GM23338 (cell line): ENCODE measurements around the gene ATPAF1.

Experiments
- CREB1 ChIP-seq: fragments of 250-450 bp; sonication (Bioruptor Pico); IDR thresholded peaks from 2 replicates; pipeline ENCODE4 v1.5.0; 2020; ENCODE audit warnings: low read depth, mild to moderate bottlenecking, moderate library complexity
- EZH2 ChIP-seq: fragments of 200-600 bp; sonication (generic); IDR thresholded peaks from one replicate; pipeline ENCODE4 v1.8.0; 2017; ENCODE audit warnings: antibody characterized with exemption, mild to moderate bottlenecking, low read depth; ENCODE audit not compliant: unreplicated experiment
- EZH2phosphoT487 ChIP-seq: fragments of 200-600 bp; sonication (generic); IDR thresholded peaks from one replicate; pipeline ENCODE4 v1.8.1; 2018; ENCODE audit warnings: antibody characterized with exemption; ENCODE audit not compliant: unreplicated experiment
- NANOG ChIP-seq: IDR thresholded peaks from 2 replicates; pipeline ENCODE4 v1.6.1; 2016; ENCODE audit warnings: antibody characterized with exemption, borderline replicate concordance
- POLR2AphosphoS5 ChIP-seq: IDR thresholded peaks from 2 replicates; pipeline ENCODE4 v1.6.1; 2016; ENCODE audit warnings: antibody characterized with exemption, low read depth
- STAT1 ChIP-seq: IDR thresholded peaks from one replicate; pipeline ENCODE4 v1.6.1; 2016; ENCODE audit warnings: antibody characterized with exemption; ENCODE audit not compliant: unreplicated experiment
- ZNF114 ChIP-seq: fragments of 250-450 bp; sonication (Bioruptor Pico); IDR thresholded peaks from 2 replicates; pipeline ENCODE4 v1.5.0; 2020; ENCODE audit warnings: mild to moderate bottlenecking, moderate library complexity
- ZNF331 ChIP-seq: fragments of 250-450 bp; sonication (Bioruptor Pico); IDR thresholded peaks from 2 replicates; pipeline ENCODE4 v1.5.0; 2020; ENCODE audit warnings: low read depth, mild to moderate bottlenecking, moderate library complexity
- TF ChIP-seq, protein P1 (sequence below): IDR thresholded peaks from one replicate; pipeline ENCODE4 v1.6.1; 2018; ENCODE audit warnings: antibody characterized with exemption; ENCODE audit not compliant: unreplicated experiment
- TF ChIP-seq, protein P2 (sequence below), 2 experiments: fragments of 200-600 bp in 1 of 2; sonication (generic) in 1 of 2; conservative IDR thresholded peaks; 2 replicates each; pipeline versions ENCODE4 v1.5.1 to v1.6.1; 2016 to 2017; ENCODE audit warnings: antibody characterized with exemption in 2 of 2, low read depth in 2 of 2, mild to moderate bottlenecking in 2 of 2, moderate library complexity in 1 of 2
- TF ChIP-seq, protein P3 (sequence below): fragments of 250-450 bp; sonication (Bioruptor Pico); IDR thresholded peaks from 2 replicates; pipeline ENCODE4 v1.5.0; 2020; ENCODE audit warnings: mild to moderate bottlenecking, moderate library complexity
- TF ChIP-seq, protein P4 (sequence below): IDR thresholded peaks from 2 replicates; pipeline ENCODE4 v1.6.1; 2016; ENCODE audit warnings: antibody characterized with exemption

DNA sequence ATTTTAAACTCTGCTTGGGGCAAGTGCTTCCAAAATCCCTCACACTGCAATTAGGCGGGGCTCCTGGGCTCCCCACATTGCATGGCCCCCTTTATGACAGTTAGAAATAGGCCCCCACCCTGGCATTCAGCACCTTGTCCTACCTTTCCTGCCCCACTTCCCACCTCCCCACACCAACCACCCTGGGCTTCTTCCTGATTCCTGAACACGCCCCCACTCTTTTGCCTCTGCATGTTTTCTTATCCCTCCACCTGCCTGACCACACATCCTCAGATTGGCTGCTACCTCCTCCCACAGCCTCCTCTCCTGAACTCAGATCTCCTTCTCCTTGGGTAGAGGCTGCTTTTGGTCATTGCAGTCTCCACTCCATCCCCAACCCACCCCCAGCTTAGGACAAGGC lies 53.1 kb downstream of the ATPAF1 start:
- TF ChIP-seq, protein P1, sequence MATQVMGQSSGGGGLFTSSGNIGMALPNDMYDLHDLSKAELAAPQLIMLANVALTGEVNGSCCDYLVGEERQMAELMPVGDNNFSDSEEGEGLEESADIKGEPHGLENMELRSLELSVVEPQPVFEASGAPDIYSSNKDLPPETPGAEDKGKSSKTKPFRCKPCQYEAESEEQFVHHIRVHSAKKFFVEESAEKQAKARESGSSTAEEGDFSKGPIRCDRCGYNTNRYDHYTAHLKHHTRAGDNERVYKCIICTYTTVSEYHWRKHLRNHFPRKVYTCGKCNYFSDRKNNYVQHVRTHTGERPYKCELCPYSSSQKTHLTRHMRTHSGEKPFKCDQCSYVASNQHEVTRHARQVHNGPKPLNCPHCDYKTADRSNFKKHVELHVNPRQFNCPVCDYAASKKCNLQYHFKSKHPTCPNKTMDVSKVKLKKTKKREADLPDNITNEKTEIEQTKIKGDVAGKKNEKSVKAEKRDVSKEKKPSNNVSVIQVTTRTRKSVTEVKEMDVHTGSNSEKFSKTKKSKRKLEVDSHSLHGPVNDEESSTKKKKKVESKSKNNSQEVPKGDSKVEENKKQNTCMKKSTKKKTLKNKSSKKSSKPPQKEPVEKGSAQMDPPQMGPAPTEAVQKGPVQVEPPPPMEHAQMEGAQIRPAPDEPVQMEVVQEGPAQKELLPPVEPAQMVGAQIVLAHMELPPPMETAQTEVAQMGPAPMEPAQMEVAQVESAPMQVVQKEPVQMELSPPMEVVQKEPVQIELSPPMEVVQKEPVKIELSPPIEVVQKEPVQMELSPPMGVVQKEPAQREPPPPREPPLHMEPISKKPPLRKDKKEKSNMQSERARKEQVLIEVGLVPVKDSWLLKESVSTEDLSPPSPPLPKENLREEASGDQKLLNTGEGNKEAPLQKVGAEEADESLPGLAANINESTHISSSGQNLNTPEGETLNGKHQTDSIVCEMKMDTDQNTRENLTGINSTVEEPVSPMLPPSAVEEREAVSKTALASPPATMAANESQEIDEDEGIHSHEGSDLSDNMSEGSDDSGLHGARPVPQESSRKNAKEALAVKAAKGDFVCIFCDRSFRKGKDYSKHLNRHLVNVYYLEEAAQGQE = no peak
- no peak for TF ChIP-seq POLR2AphosphoS5
- TF ChIP-seq, protein P2, sequence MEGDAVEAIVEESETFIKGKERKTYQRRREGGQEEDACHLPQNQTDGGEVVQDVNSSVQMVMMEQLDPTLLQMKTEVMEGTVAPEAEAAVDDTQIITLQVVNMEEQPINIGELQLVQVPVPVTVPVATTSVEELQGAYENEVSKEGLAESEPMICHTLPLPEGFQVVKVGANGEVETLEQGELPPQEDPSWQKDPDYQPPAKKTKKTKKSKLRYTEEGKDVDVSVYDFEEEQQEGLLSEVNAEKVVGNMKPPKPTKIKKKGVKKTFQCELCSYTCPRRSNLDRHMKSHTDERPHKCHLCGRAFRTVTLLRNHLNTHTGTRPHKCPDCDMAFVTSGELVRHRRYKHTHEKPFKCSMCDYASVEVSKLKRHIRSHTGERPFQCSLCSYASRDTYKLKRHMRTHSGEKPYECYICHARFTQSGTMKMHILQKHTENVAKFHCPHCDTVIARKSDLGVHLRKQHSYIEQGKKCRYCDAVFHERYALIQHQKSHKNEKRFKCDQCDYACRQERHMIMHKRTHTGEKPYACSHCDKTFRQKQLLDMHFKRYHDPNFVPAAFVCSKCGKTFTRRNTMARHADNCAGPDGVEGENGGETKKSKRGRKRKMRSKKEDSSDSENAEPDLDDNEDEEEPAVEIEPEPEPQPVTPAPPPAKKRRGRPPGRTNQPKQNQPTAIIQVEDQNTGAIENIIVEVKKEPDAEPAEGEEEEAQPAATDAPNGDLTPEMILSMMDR (conservative IDR thresholded peaks at IDR 0.05; ENCODE audit: low read depth in 2 of 2) = no peak
- TF ChIP-seq, protein P3, sequence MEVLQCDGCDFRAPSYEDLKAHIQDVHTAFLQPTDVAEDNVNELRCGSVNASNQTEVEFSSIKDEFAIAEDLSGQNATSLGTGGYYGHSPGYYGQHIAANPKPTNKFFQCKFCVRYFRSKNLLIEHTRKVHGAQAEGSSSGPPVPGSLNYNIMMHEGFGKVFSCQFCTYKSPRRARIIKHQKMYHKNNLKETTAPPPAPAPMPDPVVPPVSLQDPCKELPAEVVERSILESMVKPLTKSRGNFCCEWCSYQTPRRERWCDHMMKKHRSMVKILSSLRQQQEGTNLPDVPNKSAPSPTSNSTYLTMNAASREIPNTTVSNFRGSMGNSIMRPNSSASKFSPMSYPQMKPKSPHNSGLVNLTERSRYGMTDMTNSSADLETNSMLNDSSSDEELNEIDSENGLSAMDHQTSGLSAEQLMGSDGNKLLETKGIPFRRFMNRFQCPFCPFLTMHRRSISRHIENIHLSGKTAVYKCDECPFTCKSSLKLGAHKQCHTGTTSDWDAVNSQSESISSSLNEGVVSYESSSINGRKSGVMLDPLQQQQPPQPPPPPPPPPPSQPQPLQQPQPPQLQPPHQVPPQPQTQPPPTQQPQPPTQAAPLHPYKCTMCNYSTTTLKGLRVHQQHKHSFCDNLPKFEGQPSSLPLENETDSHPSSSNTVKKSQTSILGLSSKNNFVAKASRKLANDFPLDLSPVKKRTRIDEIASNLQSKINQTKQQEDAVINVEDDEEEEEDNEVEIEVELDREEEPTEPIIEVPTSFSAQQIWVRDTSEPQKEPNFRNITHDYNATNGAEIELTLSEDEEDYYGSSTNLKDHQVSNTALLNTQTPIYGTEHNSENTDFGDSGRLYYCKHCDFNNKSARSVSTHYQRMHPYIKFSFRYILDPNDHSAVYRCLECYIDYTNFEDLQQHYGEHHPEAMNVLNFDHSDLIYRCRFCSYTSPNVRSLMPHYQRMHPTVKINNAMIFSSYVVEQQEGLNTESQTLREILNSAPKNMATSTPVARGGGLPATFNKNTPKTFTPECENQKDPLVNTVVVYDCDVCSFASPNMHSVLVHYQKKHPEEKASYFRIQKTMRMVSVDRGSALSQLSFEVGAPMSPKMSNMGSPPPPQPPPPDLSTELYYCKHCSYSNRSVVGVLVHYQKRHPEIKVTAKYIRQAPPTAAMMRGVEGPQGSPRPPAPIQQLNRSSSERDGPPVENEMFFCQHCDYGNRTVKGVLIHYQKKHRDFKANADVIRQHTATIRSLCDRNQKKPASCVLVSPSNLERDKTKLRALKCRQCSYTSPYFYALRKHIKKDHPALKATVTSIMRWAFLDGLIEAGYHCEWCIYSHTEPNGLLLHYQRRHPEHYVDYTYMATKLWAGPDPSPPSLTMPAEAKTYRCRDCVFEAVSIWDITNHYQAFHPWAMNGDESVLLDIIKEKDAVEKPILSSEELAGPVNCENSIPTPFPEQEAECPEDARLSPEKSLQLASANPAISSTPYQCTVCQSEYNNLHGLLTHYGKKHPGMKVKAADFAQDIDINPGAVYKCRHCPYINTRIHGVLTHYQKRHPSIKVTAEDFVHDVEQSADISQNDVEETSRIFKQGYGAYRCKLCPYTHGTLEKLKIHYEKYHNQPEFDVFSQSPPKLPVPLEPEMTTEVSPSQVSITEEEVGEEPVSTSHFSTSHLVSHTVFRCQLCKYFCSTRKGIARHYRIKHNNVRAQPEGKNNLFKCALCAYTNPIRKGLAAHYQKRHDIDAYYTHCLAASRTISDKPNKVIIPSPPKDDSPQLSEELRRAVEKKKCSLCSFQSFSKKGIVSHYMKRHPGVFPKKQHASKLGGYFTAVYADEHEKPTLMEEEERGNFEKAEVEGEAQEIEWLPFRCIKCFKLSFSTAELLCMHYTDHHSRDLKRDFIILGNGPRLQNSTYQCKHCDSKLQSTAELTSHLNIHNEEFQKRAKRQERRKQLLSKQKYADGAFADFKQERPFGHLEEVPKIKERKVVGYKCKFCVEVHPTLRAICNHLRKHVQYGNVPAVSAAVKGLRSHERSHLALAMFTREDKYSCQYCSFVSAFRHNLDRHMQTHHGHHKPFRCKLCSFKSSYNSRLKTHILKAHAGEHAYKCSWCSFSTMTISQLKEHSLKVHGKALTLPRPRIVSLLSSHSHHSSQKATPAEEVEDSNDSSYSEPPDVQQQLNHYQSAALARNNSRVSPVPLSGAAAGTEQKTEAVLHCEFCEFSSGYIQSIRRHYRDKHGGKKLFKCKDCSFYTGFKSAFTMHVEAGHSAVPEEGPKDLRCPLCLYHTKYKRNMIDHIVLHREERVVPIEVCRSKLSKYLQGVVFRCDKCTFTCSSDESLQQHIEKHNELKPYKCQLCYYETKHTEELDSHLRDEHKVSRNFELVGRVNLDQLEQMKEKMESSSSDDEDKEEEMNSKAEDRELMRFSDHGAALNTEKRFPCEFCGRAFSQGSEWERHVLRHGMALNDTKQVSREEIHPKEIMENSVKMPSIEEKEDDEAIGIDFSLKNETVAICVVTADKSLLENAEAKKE = no peak
- no peak for TF ChIP-seq STAT1
- TF ChIP-seq EZH2 = no peak
- no peak for TF ChIP-seq NANOG
- no peak for TF ChIP-seq ZNF331 (CRISPR knock-in tag)
- no peak for TF ChIP-seq EZH2phosphoT487
- TF ChIP-seq ZNF114 = no peak
- TF ChIP-seq CREB1 (CRISPR knock-in tag) = no peak
- TF ChIP-seq, protein P4, sequence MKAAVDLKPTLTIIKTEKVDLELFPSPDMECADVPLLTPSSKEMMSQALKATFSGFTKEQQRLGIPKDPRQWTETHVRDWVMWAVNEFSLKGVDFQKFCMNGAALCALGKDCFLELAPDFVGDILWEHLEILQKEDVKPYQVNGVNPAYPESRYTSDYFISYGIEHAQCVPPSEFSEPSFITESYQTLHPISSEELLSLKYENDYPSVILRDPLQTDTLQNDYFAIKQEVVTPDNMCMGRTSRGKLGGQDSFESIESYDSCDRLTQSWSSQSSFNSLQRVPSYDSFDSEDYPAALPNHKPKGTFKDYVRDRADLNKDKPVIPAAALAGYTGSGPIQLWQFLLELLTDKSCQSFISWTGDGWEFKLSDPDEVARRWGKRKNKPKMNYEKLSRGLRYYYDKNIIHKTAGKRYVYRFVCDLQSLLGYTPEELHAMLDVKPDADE = no peak
